ENCODE measurements around the gene PPP5C.

PPP5C gene

GRCh38 chr19:46330319-46330918 lies 16.5 kb upstream of the PPP5C start:
- no peak for DNase-seq (ENCODE audit: low read depth, low spot score)

- DNase-seq (ENCODE audit: low read depth, low spot score) = no peak
These were observed 9.4 kb upstream of the PPP5C start for GRCh38 chr19:46337487-46337886.

GRCh38 chr19:46339446-46339845 lies 7.4 kb upstream of the PPP5C start:
- DNase-seq (ENCODE audit: low read depth, low spot score) = no peak

- no peak for DNase-seq (ENCODE audit: low read depth, low spot score)
These were observed 6.7 kb upstream of the PPP5C start for GRCh38 chr19:46340051-46340659.

GRCh38 chr19:46341937-46342336 lies 5.0 kb upstream of the PPP5C start:
- no peak for DNase-seq (ENCODE audit: low read depth, low spot score)

- DNase-seq (ENCODE audit: low read depth, low spot score) = no peak
These were observed 2.5 kb upstream of the PPP5C start for GRCh38 chr19:46344363-46344762.

GRCh38 chr19:46345157-46345556 lies 1.7 kb upstream of the PPP5C start:
- DNase-seq (ENCODE audit: low read depth, low spot score) = no peak

- DNase-seq (ENCODE audit: low read depth, low spot score) = no peak
These were observed 641 bp downstream of the PPP5C start for GRCh38 chr19:46347572-46347883.

- no peak for DNase-seq (ENCODE audit: low read depth, low spot score)
These were observed 1.1 kb downstream of the PPP5C start for GRCh38 chr19:46347985-46348384.

GRCh38 chr19:46349311-46349993 lies 2.6 kb downstream of the PPP5C start:
- no peak for DNase-seq (ENCODE audit: low read depth, low spot score)

- no peak for DNase-seq (ENCODE audit: low read depth, low spot score)
These were observed 3.3 kb downstream of the PPP5C start for GRCh38 chr19:46350029-46350757.

GRCh38 chr19:46350758-46351159 lies 3.9 kb downstream of the PPP5C start:
- DNase-seq (ENCODE audit: low read depth, low spot score) = no peak

- no peak for DNase-seq (ENCODE audit: low read depth, low spot score)
These were observed 4.6 kb downstream of the PPP5C start for GRCh38 chr19:46351241-46352041.

- DNase-seq (ENCODE audit: low read depth, low spot score) = no peak
These were observed 7.0 kb downstream of the PPP5C start for GRCh38 chr19:46353730-46354528.

- no peak for DNase-seq (ENCODE audit: low read depth, low spot score)
These were observed 8.6 kb downstream of the PPP5C start for GRCh38 chr19:46355234-46356148.

- no peak for DNase-seq (ENCODE audit: low read depth, low spot score)
These were observed 9.5 kb downstream of the PPP5C start for GRCh38 chr19:46356149-46357055.

GRCh38 chr19:46357846-46358583 lies 11.1 kb downstream of the PPP5C start:
- DNase-seq (ENCODE audit: low read depth, low spot score) = no peak

- no peak for DNase-seq (ENCODE audit: low read depth, low spot score)
These were observed 15.0 kb downstream of the PPP5C start for GRCh38 chr19:46361915-46362314.
